K562 (cell line): Measurements from ENCODE around the gene SERTAD3. TPM values are rescaled to one million over a fixed set of nuclear protein-coding genes. Genes with fewer than 3 reads are reported as not detected.
A peak's percentile ranks its signal among the peaks of the same experiment; 100 is the strongest.

Experiments
- ATF6 ChIP-seq: sonication (generic); formaldehyde crosslinking; IDR thresholded peaks from 2 replicates; pipeline ENCODE4 v1.4.0; 2020; ENCODE audit warnings: mild to moderate bottlenecking, missing genetic modification reagents
- BRF1 ChIP-seq: IDR thresholded peaks from 3 replicates; pipeline ENCODE4 v1.6.1; 2011; ENCODE audit warnings: borderline replicate concordance, mild to moderate bottlenecking; ENCODE audit not compliant: insufficient read length; ENCODE audit errors: extremely low read depth
- CBX1 ChIP-seq: sonication (generic); IDR thresholded peaks from 2 replicates; pipeline ENCODE4 v1.6.1; 2016; ENCODE audit warnings: antibody characterized with exemption, low read depth, mild to moderate bottlenecking
- EP300 ChIP-seq: IDR thresholded peaks from 2 replicates; pipeline ENCODE4 v1.6.1; 2012; ENCODE audit warnings: low read length, improper control_type of control experiment
- GABPB1 ChIP-seq: sonication (generic); formaldehyde crosslinking; IDR thresholded peaks from 2 replicates; pipeline ENCODE4 v1.8.0; 2022; ENCODE audit warnings: mild to moderate bottlenecking, missing genetic modification reagents
- HDGF ChIP-seq: fragments of 450-650 bp; IDR thresholded peaks from 2 replicates; pipeline ENCODE4 v1.6.1; 2016
- MAFG ChIP-seq: fragments of 450-650 bp; conservative IDR thresholded peaks from 2 replicates; pipeline ENCODE4 v1.6.1; 2016; ENCODE audit warnings: missing genetic modification characterization, missing compliant biosample characterization
- POU5F1 ChIP-seq: fragments of 150-350 bp; IDR thresholded peaks from 2 replicates; pipeline ENCODE4 v1.6.1; 2014; ENCODE audit warnings: borderline replicate concordance, low read length, low read depth, mild to moderate bottlenecking; ENCODE audit not compliant: partially characterized antibody
- RERE ChIP-seq: sonication (generic); formaldehyde crosslinking; IDR thresholded peaks from 2 replicates; pipeline ENCODE4 v1.8.0; 2023; ENCODE audit warnings: missing genetic modification reagents, mild to moderate bottlenecking, borderline replicate concordance
- TRIM28 ChIP-seq: fragments of 450-650 bp; IDR thresholded peaks from 2 replicates; pipeline ENCODE4 v1.6.1; 2017
- ZFP91 ChIP-seq: sonication (generic); formaldehyde crosslinking; IDR thresholded peaks from 2 replicates; pipeline ENCODE4 v1.8.0; 2022; ENCODE audit warnings: mild to moderate bottlenecking, missing genetic modification reagents
- ZNF124 ChIP-seq: sonication (generic); formaldehyde crosslinking; IDR thresholded peaks from 2 replicates; pipeline ENCODE4 v1.8.1; 2022; ENCODE audit warnings: missing genetic modification reagents
- ZNF184 ChIP-seq: sonication (generic); formaldehyde crosslinking; IDR thresholded peaks from 2 replicates; pipeline ENCODE4 v1.5.0; 2020; ENCODE audit warnings: missing genetic modification reagents
- ZNF280A ChIP-seq: fragments of 450-650 bp; IDR thresholded peaks from 2 replicates; pipeline ENCODE4 v1.6.1; 2018; ENCODE audit warnings: mild to moderate bottlenecking, low read depth; ENCODE audit not compliant: partially characterized antibody
- ZNF512 ChIP-seq: IDR thresholded peaks from 2 replicates; pipeline ENCODE4 v1.6.1; 2016; ENCODE audit warnings: missing genetic modification characterization, missing compliant biosample characterization
- polyA plus RNA-seq, 8 experiments: library from polyadenylated mRNA; depleted of rRNA in 4 of 8; stranded (reverse) in 5 of 8; unstranded in 3 of 8; fragments of >200 nt; fragmentation: Nextera tagmentation in 2 of 8; fragmentation: Illumina TruSeq in 1 of 8; extraction: Ambion mirVana in 2 of 8; extraction: Trizol in 1 of 8; gene quantifications; 2 replicates each; pipeline versions ENCODE4 v1.2.1 to v1.2.3, GENCODE V29; 2011 to 2014; ENCODE audit warnings: inconsistent platforms in 1 of 8, missing spikeins in 1 of 8
- total RNA-seq, 7 experiments: library from RNA; depleted of rRNA in 6 of 7; stranded (reverse); fragments of >200 nt in 6 of 7; fragmentation: Illumina TruSeq in 2 of 7; extraction: Trizol in 2 of 7; gene quantifications; 2 replicates each; pipeline versions ENCODE4 v1.2.1 to v1.2.3, GENCODE V29; 2011 to 2021; ENCODE audit warnings: low replicate concordance in 1 of 7

Gene SERTAD3
- total and polyA plus RNA-seq, 9 of the 15 experiments (the other 6 are each of a cell fraction or from before 2014, with no cell fraction given) = 5.4 to 28.9 (median 17.5) TPM

- no peak for TF ChIP-seq RERE (CRISPR knock-in tag)
- peak; percentile 75; the same call in 1 of the 2 replicates for TF ChIP-seq CBX1
- no peak for TF ChIP-seq ZFP91 (CRISPR knock-in tag)
- no peak for TF ChIP-seq ZNF124 (CRISPR knock-in tag)
- peak; percentile 97 for TF ChIP-seq HDGF
- TF ChIP-seq ATF6 (CRISPR knock-in tag) = 0 out of 2 replicates have a peak, but pooled peaks have one; percentile 28
- no peak for TF ChIP-seq BRF1
- TF ChIP-seq GABPB1 (CRISPR knock-in tag) = no peak
- TF ChIP-seq ZNF184 (CRISPR knock-in tag) = no peak
- no peak for TF ChIP-seq ZNF280A
- TF ChIP-seq POU5F1 = no peak
- TF ChIP-seq MAFG (tag) = no peak
- TF ChIP-seq TRIM28 = peak; percentile 53; the same call in 1 of the 2 replicates
- no peak for TF ChIP-seq ZNF512 (tag)
- TF ChIP-seq EP300 = peak; percentile 61
Measured at GRCh38 chr19:40416918-40417642, 27.1 kb downstream of the SERTAD3 start (continued).
